ENCODE measurements around the gene GSK3A.
A peak's percentile ranks its signal among the peaks of the same experiment; 100 is the strongest.

Gene GSK3A

DNA sequence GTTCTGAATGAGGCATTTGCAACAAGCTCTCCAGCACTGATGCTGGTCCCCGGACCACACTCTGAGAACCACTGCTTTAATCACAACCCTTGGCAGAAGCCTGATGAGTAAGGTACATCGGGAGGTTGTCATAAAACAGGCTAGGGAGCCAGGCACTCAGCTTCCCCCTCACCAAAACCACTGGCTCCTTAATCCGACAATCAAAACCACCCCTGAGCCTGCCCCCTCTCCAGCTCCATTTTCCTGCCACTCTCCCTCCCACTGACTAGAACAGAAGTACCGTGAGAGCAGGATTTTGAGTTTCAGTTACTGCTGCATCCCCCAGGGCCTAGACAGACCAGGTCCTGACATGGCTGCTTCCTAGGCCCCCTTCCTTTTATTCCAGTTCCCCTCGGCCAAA, 7.2 kb downstream of the GSK3A start:
- TF ChIP-seq GATA2 (IDR thresholded peaks at IDR 0.05; ENCODE audit: low read depth, low read length) (no peak), GATA3 (IDR thresholded peaks at IDR 0.05; ENCODE audit: low read depth, low read length) (no peak)

DNA sequence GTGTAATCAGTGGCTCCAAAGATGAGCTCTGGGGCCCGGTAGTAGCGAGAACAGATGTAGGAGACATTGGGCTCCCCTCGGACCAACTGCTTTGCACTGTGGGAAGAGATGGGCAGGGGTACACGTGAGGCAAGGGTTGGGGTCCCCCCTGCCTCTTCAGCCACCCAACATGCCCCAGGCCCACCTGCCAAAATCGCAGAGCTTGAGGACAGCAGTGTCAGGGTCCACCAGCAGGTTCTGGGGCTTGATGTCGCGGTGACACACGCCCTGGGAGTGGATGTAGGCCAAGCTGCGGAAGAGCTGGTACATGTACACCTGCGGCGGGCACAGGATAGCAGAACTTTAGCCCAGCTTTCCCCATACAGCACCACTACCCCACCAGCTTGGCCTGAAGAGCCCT, 8.0 kb downstream of the GSK3A start:
- no peak for TF ChIP-seq GATA3 (IDR thresholded peaks at IDR 0.05; ENCODE audit: low read depth, low read length)
- TF ChIP-seq GATA2 (IDR thresholded peaks at IDR 0.05; ENCODE audit: low read depth, low read length) = no peak

DNA sequence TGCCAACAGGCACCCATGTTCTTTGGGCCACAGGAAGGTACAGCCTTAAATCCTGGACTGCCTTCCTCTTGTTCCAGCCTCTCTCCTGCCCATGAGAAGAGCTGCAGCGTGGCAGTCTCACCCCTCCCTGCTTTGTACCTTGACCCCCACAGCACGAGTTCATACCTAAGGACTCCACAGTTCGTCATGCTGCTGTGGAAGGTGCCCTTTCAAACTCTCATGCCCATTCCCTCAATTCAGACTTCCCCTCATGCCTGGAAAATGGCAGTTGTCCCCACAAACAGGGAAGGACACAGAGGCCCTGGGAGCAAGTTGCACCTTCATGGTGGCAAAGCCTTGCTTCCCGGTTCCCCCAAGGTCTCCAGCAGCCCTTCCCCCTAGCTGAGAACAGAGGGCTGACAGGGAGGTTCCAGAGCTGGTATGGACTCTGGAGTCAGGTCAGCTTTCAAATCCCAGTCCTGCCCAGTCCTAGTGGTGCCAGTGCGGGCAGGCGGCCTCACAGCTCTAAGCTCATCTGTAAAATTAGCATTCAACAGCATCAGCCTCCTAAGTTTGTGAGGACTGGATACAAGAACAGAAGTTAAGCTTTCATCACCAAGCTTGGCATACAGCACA, 8.6 kb downstream of the GSK3A start:
- TF ChIP-seq GATA3 (IDR thresholded peaks at IDR 0.05; ENCODE audit: low read depth, low read length) (no peak), GATA2 (IDR thresholded peaks at IDR 0.05; ENCODE audit: low read depth, low read length) (no peak)

DNA sequence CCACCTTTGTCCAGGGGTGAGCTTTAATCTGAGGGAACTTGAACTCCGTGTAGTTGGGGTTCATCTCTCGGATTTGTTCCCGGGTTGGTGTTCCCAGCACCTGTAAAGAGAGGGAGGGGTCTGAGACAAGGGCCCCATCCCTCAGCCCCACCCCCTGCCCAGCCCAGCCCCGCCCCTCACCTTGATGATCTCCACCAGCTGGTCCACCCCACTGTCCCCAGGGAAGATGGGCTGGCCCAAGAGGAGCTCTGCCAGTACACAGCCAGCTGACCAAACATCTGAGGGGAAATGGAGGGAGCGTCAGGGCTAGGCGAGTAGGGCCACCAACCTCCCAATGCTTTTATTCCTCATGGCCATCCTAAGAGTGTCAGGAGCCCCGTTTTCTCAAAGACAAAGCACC, 9.3 kb downstream of the GSK3A start:
- no peak for TF ChIP-seq GATA3 (IDR thresholded peaks at IDR 0.05; ENCODE audit: low read depth, low read length)
- no peak for TF ChIP-seq GATA2 (IDR thresholded peaks at IDR 0.05; ENCODE audit: low read depth, low read length)

DNA sequence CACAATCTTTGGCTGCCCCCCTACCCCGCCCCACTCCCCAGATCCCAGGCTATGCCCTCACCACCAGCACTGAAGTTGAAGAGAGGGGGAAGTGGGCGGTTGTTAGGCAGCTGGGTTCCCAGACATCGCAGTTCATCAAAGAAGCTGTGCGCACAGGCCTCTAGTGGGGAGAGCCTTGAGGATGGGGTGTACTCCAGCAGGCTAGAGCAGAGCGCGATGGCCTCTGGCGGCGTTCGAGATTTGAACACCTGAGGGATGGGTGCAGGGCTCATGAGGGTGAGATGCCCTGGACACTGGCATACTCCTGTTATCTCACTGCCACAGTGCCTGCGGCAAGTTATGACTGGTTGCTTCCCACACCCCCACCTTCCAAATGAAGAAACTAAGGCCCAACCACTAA, 10.0 kb downstream of the GSK3A start:
- TF ChIP-seq GATA2 (IDR thresholded peaks at IDR 0.05; ENCODE audit: low read depth, low read length) = no peak
- no peak for TF ChIP-seq GATA3 (IDR thresholded peaks at IDR 0.05; ENCODE audit: low read depth, low read length)

DNA sequence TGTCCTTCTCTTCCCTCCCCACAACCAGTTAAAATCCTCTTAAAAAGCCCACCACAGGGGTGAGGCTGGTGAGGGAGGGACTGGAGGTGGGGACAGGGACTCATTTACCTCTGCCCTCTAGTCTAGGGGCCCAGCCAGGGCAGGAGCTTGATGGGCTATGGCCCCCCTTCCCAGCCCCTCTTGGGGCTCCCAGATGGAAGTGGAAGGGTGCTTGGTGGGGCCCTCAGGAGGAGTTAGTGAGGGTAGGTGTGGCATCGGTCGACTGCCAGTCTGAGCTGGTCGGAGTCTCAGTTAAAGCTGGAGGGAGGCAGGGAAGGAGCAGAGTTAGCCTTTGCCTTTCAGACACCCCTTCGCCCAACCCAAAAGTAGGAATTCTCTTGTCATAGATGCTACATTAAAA, 11.8 kb downstream of the GSK3A start:
- TF ChIP-seq GATA3 (IDR thresholded peaks at IDR 0.05; ENCODE audit: low read depth, low read length) = no peak
- no peak for TF ChIP-seq GATA2 (IDR thresholded peaks at IDR 0.05; ENCODE audit: low read depth, low read length)

DNA sequence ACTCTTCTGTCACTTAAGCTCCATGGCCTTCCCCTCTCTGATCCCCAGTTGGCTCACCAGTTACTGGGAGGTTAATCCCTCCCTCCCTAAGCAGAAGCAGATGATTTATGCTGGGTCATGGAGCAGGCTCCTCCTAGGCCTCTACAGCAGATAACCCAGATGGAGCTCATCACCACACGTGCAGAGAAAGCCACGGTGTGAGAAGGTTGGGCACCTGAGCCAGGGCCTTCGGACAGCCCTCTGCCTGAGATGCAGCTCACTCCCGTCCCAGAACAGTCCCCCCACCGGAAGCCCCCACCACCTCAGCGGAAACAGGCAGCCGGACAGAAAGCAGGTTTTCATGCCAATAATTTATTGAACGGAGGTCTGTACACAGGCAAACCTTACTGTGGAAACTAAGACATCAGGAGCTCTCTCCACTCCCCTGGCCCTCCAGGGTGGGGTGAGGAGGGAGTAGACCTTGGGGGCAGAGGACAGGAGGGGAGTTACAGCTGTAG, 12.5 kb downstream of the GSK3A start:
- TF ChIP-seq GATA3 (IDR thresholded peaks at IDR 0.05; ENCODE audit: low read depth, low read length) (no peak), GATA2 (IDR thresholded peaks at IDR 0.05; ENCODE audit: low read depth, low read length) (no peak)

DNA sequence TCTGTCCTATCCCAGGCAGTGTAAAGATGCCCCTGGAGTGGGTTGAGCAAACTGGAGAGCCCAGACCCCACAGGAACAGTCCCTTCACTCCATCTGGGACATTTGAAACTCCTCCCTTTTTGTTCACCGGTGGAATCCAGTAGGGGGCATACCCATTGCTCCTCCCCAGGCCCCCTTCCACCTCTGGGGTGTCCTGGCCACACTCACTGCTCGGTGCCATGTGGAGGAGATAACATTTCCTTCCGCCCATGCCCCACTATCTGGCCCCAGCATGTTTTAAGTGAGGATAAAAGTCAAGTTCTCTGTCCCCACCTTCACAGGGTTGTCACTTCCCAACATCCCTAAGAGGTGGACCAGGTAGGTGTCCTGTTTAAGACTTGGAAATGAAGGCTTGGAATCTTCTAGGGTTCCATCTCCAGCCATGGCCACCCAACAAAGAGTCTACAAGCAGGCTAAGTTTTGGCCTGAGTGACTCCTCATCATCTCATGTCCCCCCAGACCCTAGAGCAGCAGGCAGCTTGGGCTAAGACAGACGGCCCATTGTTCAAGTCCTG, 13.0 kb downstream of the GSK3A start:
- TF ChIP-seq GATA3 (IDR thresholded peaks at IDR 0.05; ENCODE audit: low read depth, low read length) = no peak
- TF ChIP-seq GATA2 (IDR thresholded peaks at IDR 0.05; ENCODE audit: low read depth, low read length) = no peak

DNA sequence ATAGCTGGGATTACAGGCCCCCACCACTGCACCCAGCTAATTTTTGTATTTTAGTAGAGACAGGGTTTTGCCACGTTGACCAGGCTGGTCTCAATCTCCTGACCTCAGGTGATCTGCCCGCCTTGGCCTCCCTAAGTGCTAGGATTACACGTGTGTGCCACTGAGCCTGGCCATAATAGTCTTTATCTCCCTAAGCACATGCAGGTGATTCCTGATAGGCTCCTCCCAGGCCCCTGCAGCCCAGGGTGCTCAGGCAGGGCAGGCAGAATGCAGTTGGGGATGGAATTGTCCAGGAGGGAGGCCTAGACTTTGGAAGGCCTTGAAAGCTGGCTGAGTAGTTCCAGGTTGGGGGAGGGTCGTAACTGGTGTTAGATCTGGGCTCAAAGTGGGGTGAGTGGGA, 13.8 kb downstream of the GSK3A start:
- TF ChIP-seq GATA2 (IDR thresholded peaks at IDR 0.05; ENCODE audit: low read depth, low read length) (no peak), GATA3 (IDR thresholded peaks at IDR 0.05; ENCODE audit: low read depth, low read length) (no peak)

DNA sequence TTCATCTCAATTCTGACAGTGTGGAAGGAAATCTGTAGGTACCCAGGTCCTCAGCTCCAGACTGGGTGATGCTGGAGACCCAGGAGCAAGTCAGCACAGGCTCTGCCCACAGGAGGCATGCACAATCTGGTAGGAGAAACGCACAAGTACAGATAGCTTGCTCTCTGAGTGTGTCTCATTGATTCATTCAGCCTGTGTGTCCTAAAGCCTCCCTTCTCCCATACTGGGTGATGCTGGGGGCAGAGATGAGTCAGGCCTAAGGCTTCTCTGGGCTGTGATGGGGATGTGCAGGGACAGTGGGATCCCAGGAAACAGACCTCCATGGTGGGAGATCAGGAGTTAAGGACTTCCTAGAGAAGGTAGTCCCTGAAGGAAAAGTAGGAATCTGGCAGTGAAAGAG, 15.5 kb downstream of the GSK3A start:
- no peak for TF ChIP-seq GATA3 (IDR thresholded peaks at IDR 0.05; ENCODE audit: low read depth, low read length)
- TF ChIP-seq GATA2 (IDR thresholded peaks at IDR 0.05; ENCODE audit: low read depth, low read length) = no peak

DNA sequence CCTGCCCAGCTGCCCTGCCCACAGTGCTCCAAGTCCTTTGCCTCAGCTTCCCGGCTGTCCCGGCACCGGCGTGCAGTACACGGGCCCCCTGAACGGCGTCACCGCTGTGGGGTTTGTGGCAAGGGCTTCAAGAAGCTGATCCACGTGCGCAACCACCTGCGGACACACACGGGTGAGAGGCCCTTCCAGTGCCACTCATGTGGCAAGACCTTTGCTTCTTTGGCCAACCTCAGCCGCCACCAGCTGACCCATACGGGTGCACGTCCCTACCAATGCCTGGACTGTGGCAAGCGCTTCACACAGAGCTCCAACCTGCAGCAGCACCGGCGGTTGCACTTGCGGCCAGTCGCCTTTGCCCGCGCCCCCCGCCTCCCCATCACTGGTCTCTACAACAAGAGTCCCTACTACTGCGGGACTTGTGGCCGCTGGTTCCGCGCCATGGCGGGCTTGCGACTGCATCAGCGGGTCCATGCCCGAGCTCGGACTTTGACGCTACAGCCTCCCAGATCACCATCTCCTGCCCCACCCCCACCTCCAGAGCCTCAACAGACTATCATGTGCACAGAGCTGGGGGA, 16.6 kb downstream of the GSK3A start:
- no peak for TF ChIP-seq GATA3 (IDR thresholded peaks at IDR 0.05; ENCODE audit: low read depth, low read length)
- no peak for TF ChIP-seq GATA2 (IDR thresholded peaks at IDR 0.05; ENCODE audit: low read depth, low read length)

DNA sequence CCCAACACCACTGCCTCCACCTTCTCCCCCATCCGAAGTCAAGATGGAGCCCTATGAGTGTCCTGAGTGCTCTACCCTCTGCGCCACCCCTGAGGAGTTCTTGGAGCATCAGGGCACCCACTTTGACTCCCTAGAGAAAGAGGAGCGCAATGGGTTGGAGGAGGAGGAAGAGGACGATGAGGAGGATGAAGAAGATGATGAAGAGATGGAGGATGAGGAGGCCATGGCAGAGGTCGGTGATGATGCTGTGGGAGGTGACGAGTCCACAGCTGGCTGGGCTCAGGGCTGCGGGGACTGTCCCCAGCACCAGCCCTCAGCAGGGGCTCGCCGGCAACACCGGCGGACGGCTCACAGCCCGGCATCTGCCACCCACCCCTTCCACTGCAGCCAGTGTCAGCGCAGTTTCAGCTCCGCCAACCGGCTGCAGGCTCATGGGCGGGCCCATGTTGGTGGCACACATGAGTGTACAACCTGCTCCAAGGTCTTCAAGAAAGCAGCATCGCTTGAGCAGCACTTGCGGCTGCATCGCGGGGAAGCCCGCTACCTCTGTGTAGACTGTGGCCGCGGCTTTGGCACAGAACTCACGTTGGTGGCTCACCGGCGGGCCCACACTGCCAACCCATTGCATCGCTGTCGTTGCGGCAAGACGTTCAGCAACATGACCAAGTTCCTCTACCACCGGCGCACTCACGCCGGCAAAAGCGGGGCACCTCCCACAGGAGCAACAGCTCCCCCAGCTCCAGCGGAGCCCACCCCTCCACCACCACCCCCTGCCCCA, 17.3 kb downstream of the GSK3A start:
- TF ChIP-seq GATA2 (IDR thresholded peaks at IDR 0.05; ENCODE audit: low read depth, low read length) = no peak
- TF ChIP-seq GATA3 (IDR thresholded peaks at IDR 0.05; ENCODE audit: low read depth, low read length) = no peak

DNA sequence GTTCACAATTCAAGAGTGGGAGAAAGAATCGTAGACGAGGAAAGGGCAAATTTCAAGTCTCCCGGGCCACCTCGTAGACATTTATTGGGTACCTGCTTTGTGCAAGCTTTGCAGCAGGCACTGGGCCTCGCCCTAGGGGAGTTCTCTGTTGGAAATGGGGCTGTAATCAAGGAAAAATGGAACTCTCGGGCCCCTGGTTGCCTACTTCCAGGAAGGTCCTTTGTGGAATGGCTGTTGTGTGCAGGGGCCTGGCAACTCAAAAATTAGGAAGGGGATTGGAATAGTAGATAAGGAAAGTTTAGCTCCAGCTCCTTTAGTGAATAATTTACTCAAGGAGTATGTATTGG, 21.7 kb downstream of the GSK3A start:
- no peak for TF ChIP-seq GATA3 (IDR thresholded peaks at IDR 0.05; ENCODE audit: low read depth, low read length)
- no peak for TF ChIP-seq GATA2 (IDR thresholded peaks at IDR 0.05; ENCODE audit: low read depth, low read length)

DNA sequence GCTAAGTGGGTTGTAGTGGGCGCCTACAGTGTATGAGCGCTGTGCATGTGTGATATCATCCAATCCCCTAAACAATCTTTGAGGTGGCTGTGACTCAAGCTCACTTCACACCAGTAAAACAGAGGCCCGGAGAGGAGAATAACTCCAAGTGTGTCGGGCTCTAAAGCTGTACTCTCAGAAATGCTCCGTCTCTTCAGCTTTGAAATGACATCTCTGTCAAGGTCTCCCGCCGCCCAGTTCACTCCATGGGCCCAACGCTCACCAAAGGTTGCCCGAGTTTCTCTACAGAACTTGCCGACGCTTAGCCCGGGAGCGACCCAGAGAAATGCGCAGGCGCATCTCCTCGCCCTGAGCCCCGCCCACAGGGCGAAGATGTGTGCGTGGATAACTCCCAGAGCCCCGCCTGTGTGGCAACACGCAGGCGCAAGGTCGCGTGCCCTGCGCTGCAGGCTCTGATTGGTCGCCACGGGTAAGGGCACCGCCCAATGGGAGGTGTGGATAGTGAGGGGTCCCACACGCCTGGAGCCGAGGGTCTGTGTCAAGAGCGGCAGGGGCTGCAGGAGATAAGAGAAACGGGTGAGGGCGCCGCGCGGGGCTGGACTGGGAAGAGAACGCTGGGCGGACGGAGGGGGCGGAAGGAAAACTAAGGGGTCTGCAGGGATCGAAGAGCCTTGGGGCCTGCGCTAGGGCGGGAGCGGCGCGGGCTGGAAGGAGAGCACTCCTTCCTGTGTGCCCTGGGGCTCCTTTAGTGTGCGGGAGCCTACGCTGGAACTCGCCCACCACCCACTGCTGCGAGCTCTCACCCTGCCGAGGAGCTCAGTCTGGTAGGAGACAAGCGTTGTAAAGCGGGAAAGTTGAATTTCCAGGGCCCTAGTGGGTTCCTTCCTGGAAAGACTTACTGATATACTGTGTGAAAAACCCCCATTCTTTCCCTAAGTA, 22.3 kb downstream of the GSK3A start, which contains the start of gene ZNF526:
TSS of gene ZNF526 (plus strand) at position 501 of the 939 bp plus-strand sequence. CDS start 4,092 bp downstream, outside the sequence.
- TF ChIP-seq GATA3 (IDR thresholded peaks at IDR 0.05; ENCODE audit: low read depth, low read length) = no peak; the same call in 1 of the 2 replicates
- peak; percentile 97 for TF ChIP-seq GATA2 (IDR thresholded peaks at IDR 0.05; ENCODE audit: low read depth, low read length)

Measured in SH-SY5Y (cell line).